ENCODE data around the gene SYK. TPM values are rescaled to one million over a fixed set of nuclear protein-coding genes. Genes with fewer than 3 reads are reported as not detected.

Gene SYK
- total and polyA plus RNA-seq, 2 of the 13 experiments (the other 11 are each of a cell fraction or from before 2014, with no cell fraction given): not detected

GRCh38 chr9:90895786-90896185 is 94.2 kb downstream of the SYK start:
- no peak overlapping the region for H3K4me3 ChIP-seq (replicated peaks in 1 of 3; ENCODE audit: insufficient read depth in 1 of 3, low read depth in 2 of 3, low read length in 3 of 3)
- no peaks in the 10 kb centered on the region for H4K20me1 ChIP-seq (ENCODE audit: insufficient read depth, low read length)
- no peaks in the 10 kb centered on the region for H3K36me3 ChIP-seq (replicated peaks in 1 of 2; ENCODE audit: control insufficient read depth in 1 of 2, insufficient read depth in 2 of 2, low read length in 2 of 2)
- TF ChIP-seq ZBED4 (CRISPR knock-in tag; IDR thresholded peaks at IDR 0.05; ENCODE audit: borderline replicate concordance) (no peak), ZNF101 (CRISPR knock-in tag; IDR thresholded peaks at IDR 0.05; ENCODE audit: borderline replicate concordance, low read depth) (no peak), ZNF781 (CRISPR knock-in tag; IDR thresholded peaks at IDR 0.05; ENCODE audit: borderline replicate concordance, not compliant biosample characterization) (no peak), ZNF770 (CRISPR knock-in tag; IDR thresholded peaks at IDR 0.05) (no peak), ZBTB26 (CRISPR knock-in tag; IDR thresholded peaks at IDR 0.05; ENCODE audit: borderline replicate concordance) (no peak), HNRNPK (IDR thresholded peaks at IDR 0.05; ENCODE audit: low read depth, low read length, poor library complexity, severe bottlenecking) (no peak), RBM22 (optimal IDR thresholded peaks at IDR 0.05; ENCODE audit: low read length) (no peak), FOXA3 (CRISPR knock-in tag; IDR thresholded peaks at IDR 0.05) (no peak), FOXC1 (CRISPR knock-in tag; IDR thresholded peaks at IDR 0.05; ENCODE audit: borderline replicate concordance) (no peak)
- no peak overlapping the region for H3K9ac ChIP-seq (ENCODE audit: insufficient read depth, low read depth, low read length)
- in situ Hi-C loops (cut with HindIII; ENCODE audit: extremely low pct_ligation_motif_present, low pct_unique_long_range_greater_than_20kb) (no loop called here), intact Hi-C loops (cut with micrococcal nuclease; ENCODE audit: unreplicated experiment) (no loop called here)
- no peak overlapping the region for H3K4me2 ChIP-seq (ENCODE audit: low read depth, low read length)
- WGBS (ENCODE audit: low lambda C conversion rate): 8% methylated on average over 7 of the region's 7 CpGs
- no peak overlapping the region for H3K27ac ChIP-seq (ENCODE audit: extremely low read length, insufficient read depth, low read length)
- POLR2A ChIA-PET: no interaction called here
- no peaks in the 10 kb centered on the region for H3K4me1 ChIP-seq (ENCODE audit: insufficient read depth, low read length)
- CTCF ChIA-PET (ENCODE audit: low intra/inter-chr PET ratio, low total read pairs): no interaction called here
- no TSS peak for BruUV-seq (replicated peaks)
- no peaks in the 10 kb centered on the region for H3K79me2 ChIP-seq (ENCODE audit: insufficient read depth, low read length)
- FAIRE-seq (no peak), DNase-seq (ENCODE audit: low spot score) (no peak), ATAC-seq (no peak)
- no peaks in the 10 kb centered on the region for H3K9me3 ChIP-seq (ENCODE audit: low read length)
- H2AFZ ChIP-seq (ENCODE audit: low read length): no peak overlapping the region
- H3K27me3 ChIP-seq (ENCODE audit: control insufficient read depth in 1 of 2, insufficient read depth in 2 of 2, low read length in 2 of 2): peaks cover 3 to 35% of the 10 kb centered on the region in 2 experiments; a peak in 2 of 5 replicates
